Measurements from ENCODE around the gene ZNF688.

ZNF688 gene

GRCh38 chr16:30535777-30536190, 35.7 kb downstream of the ZNF688 start:
- ChIA-PET CTCF (interaction anchor here (0.6 to 1.9 kb wide), 17 partner anchors 9 to 696 kb away, joined by 3 to 19 read pairs (median 5); partner anchors contain the start of genes DCTPP1, PRR14 and ZNF764), POLR2A (interaction anchor here (0.7 to 11.3 kb wide), 31 partner anchors 8 to 413 kb away, joined by 3 to 181 read pairs (median 9); partner anchors contain the start of genes CORO1A, DCTPP1, FBRS and MAPK3)

GRCh38 chr16:30535106-30535776, 36.3 kb downstream of the ZNF688 start:
- TF ChIP-seq ELF4 (IDR thresholded peaks at IDR 0.05) (peak; percentile 74; the same call in 1 of the 2 replicates), TARDBP (IDR thresholded peaks at IDR 0.05) (no peak), L3MBTL2 (conservative IDR thresholded peaks at IDR 0.05) (peak; percentile 94)
- CTCF ChIA-PET, result interaction anchor here (0.6 to 2.4 kb wide), 18 partner anchors 8 to 696 kb away, joined by 3 to 19 read pairs (median 6); partner anchors contain the start of genes DCTPP1, PRR14 and ZNF764
- POLR2A ChIA-PET, result interaction anchor here (0.6 to 11.3 kb wide), 39 partner anchors 8 to 540 kb away, joined by 3 to 181 read pairs (median 5); partner anchors contain the start of genes CORO1A, DCTPP1, FBRS and MAPK3
- DNase-seq (ENCODE audit: extremely low spot score), result no peak

More at GRCh38 chr16:30535777-30536190, 35.7 kb downstream of the ZNF688 start:
- peak; percentile 75 for DNase-seq (ENCODE audit: extremely low spot score)
- TF ChIP-seq ZNF384 (IDR thresholded peaks at IDR 0.05), result no peak
- TF ChIP-seq CTBP1 (IDR thresholded peaks at IDR 0.05; ENCODE audit: borderline replicate concordance), result no peak
- TF ChIP-seq FOXK2 (IDR thresholded peaks at IDR 0.05), result no peak
- no peak for TF ChIP-seq ELF4 (IDR thresholded peaks at IDR 0.05)
- TF ChIP-seq HDGF (IDR thresholded peaks at IDR 0.05; ENCODE audit: borderline replicate concordance), result 0 out of 2 replicates have a peak, but pooled peaks have one; percentile 49
- peak; percentile 3; the same call in 1 of the 2 replicates for TF ChIP-seq L3MBTL2 (conservative IDR thresholded peaks at IDR 0.05)
- TF ChIP-seq NFRKB (IDR thresholded peaks at IDR 0.05), result no peak
- no peak for TF ChIP-seq FOXM1 (IDR thresholded peaks at IDR 0.05; ENCODE audit: borderline replicate concordance)
- no peak for TF ChIP-seq BHLHE40 (IDR thresholded peaks at IDR 0.05; ENCODE audit: borderline replicate concordance)

- POLR2A ChIA-PET, result interaction anchor here (0.6 to 11.3 kb wide), 36 partner anchors 9 to 540 kb away, joined by 3 to 181 read pairs (median 5); partner anchors contain the start of genes CORO1A, DCTPP1, FBRS and MAPK3
- TF ChIP-seq FOXM1 (IDR thresholded peaks at IDR 0.05; ENCODE audit: borderline replicate concordance), result peak; percentile 36; the same call in 1 of the 2 replicates
- TF ChIP-seq FOXA1 (IDR thresholded peaks at IDR 0.05), result no peak
- TF ChIP-seq HDGF (IDR thresholded peaks at IDR 0.05; ENCODE audit: borderline replicate concordance), result peak; percentile 15; the same call in 1 of the 2 replicates
- peak; percentile 93 for DNase-seq (ENCODE audit: extremely low spot score)
- CTCF ChIA-PET, result interaction anchor here (0.6 to 2.4 kb wide), 10 partner anchors 7 to 105 kb away, joined by 3 to 19 read pairs (median 6); partner anchors contain the start of genes DCTPP1 and ZNF764
These were observed 37.0 kb downstream of the ZNF688 start, which contains the start of gene ZNF747 for GRCh38 chr16:30534368-30535105. TSS of gene ZNF747 (minus strand) at chr16:30534858. CDS start at chr16:30534679, 179 bp downstream.

- POLR2A ChIA-PET, result interaction anchor here (0.7 to 11.3 kb wide), 22 partner anchors 9 to 411 kb away, joined by 3 to 181 read pairs (median 5); partner anchors contain the start of genes DCTPP1, MAPK3, ZNF688 and ZNF689
- TF ChIP-seq FOXM1 (IDR thresholded peaks at IDR 0.05; ENCODE audit: borderline replicate concordance) (no peak), LEF1 (IDR thresholded peaks at IDR 0.05; ENCODE audit: borderline replicate concordance) (no peak), SUZ12 (IDR thresholded peaks at IDR 0.05) (no peak), ARNT (IDR thresholded peaks at IDR 0.05) (no peak), FOXK2 (IDR thresholded peaks at IDR 0.05) (no peak), ZNF384 (IDR thresholded peaks at IDR 0.05) (no peak), CTBP1 (IDR thresholded peaks at IDR 0.05; ENCODE audit: borderline replicate concordance) (no peak), PKNOX1 (IDR thresholded peaks at IDR 0.05) (no peak), NFRKB (IDR thresholded peaks at IDR 0.05) (no peak), SP1 (IDR thresholded peaks at IDR 0.05) (no peak), HDGF (IDR thresholded peaks at IDR 0.05; ENCODE audit: borderline replicate concordance) (no peak), FOXA1 (IDR thresholded peaks at IDR 0.05) (no peak), ELF4 (IDR thresholded peaks at IDR 0.05) (no peak), BHLHE40 (IDR thresholded peaks at IDR 0.05; ENCODE audit: borderline replicate concordance) (no peak), TARDBP (IDR thresholded peaks at IDR 0.05) (no peak), L3MBTL2 (conservative IDR thresholded peaks at IDR 0.05) (no peak)
- DNase-seq (ENCODE audit: extremely low spot score), result no peak
- CTCF ChIA-PET, result interaction anchor here (0.8 to 2.4 kb wide), 2 partner anchors 82 to 104 kb away, joined by 3 to 8 read pairs; partner anchors contain the start of gene DCTPP1
These were observed 37.7 kb downstream of the ZNF688 start for GRCh38 chr16:30533748-30534367.

GRCh38 chr16:30533146-30533522, 38.4 kb downstream of the ZNF688 start:
- DNase-seq (ENCODE audit: extremely low spot score), result no peak
- ChIA-PET CTCF (interaction anchor here (2.4 kb wide), 1 partner anchor 103 kb away, joined by 8 read pairs; the partner anchor contains the start of gene DCTPP1), POLR2A (interaction anchor here (1.0 to 11.3 kb wide), 7 partner anchors 8 to 103 kb away, joined by 3 to 181 read pairs (median 37); partner anchors contain the start of genes DCTPP1, ZNF688, ZNF689 and ZNF764)
- TF ChIP-seq ARNT (IDR thresholded peaks at IDR 0.05) (no peak), FOXK2 (IDR thresholded peaks at IDR 0.05) (no peak), FOXA1 (IDR thresholded peaks at IDR 0.05) (no peak), HDGF (IDR thresholded peaks at IDR 0.05; ENCODE audit: borderline replicate concordance) (no peak), SUZ12 (IDR thresholded peaks at IDR 0.05) (no peak), BHLHE40 (IDR thresholded peaks at IDR 0.05; ENCODE audit: borderline replicate concordance) (no peak), ZNF384 (IDR thresholded peaks at IDR 0.05) (no peak), LEF1 (IDR thresholded peaks at IDR 0.05; ENCODE audit: borderline replicate concordance) (no peak), FOXM1 (IDR thresholded peaks at IDR 0.05; ENCODE audit: borderline replicate concordance) (no peak), CTBP1 (IDR thresholded peaks at IDR 0.05; ENCODE audit: borderline replicate concordance) (no peak), NFRKB (IDR thresholded peaks at IDR 0.05) (no peak), SP1 (IDR thresholded peaks at IDR 0.05) (no peak), TARDBP (IDR thresholded peaks at IDR 0.05) (no peak), ELF4 (IDR thresholded peaks at IDR 0.05) (no peak), PKNOX1 (IDR thresholded peaks at IDR 0.05) (no peak), L3MBTL2 (conservative IDR thresholded peaks at IDR 0.05) (no peak)

Data from HEK293T (cell line).